Measurements from ENCODE around the gene MAIP1.

Gene MAIP1

GRCh38 chr2:199992296-199992695 is 36.9 kb downstream of the MAIP1 start:
- no peak for DNase-seq

GRCh38 chr2:199994371-199994770 is 39.0 kb downstream of the MAIP1 start:
- DNase-seq: no peak

- no peak for DNase-seq
These were observed 39.5 kb downstream of the MAIP1 start for GRCh38 chr2:199994896-199995295.

GRCh38 chr2:199997296-199997695 is 41.9 kb downstream of the MAIP1 start:
- DNase-seq: no peak

GRCh38 chr2:199999166-199999565 is 43.8 kb downstream of the MAIP1 start:
- DNase-seq: no peak

GRCh38 chr2:200000444-200001163 is 45.2 kb downstream of the MAIP1 start:
- DNase-seq: no peak

GRCh38 chr2:200003444-200003843 is 48.1 kb downstream of the MAIP1 start:
- DNase-seq: no peak

- DNase-seq: no peak
These were observed 50.3 kb downstream of the MAIP1 start for GRCh38 chr2:200005675-200006074.

- no peak for DNase-seq
These were observed 51.9 kb downstream of the MAIP1 start for GRCh38 chr2:200007306-200007705.

- no peak for DNase-seq
These were observed 57.0 kb downstream of the MAIP1 start for GRCh38 chr2:200012401-200012800.

All from CD4-positive, alpha-beta T cell treated with Interleukin-10 for 1 hour (primary cell).